Measurements from ENCODE around the gene KRTAP10-1. TPM values are rescaled to one million over a fixed set of nuclear protein-coding genes. Genes with fewer than 3 reads are reported as not detected.

KRTAP10-1 gene
- total RNA-seq, 1 experiment from 2014 or later, result not detected

GRCh38 chr21:44512496-44513388 lies 27.3 kb downstream of the KRTAP10-1 start:
- peaks cover 6% of the 10 kb centered on the region for H3K4me1 ChIP-seq (ENCODE audit: low read length)
- H3K9me3 ChIP-seq (ENCODE audit: low read length), result no peaks in the 10 kb centered on the region; the same call in 1 of the 2 replicates
- no peaks in the 10 kb centered on the region for H3K27me3 ChIP-seq (ENCODE audit: low read length)
- H4K20me1 ChIP-seq (ENCODE audit: insufficient read depth, low read depth, low read length), result peaks cover 6% of the 10 kb centered on the region; the same call in 1 of the 2 replicates
- no peak overlapping the region for H3K9ac ChIP-seq (ENCODE audit: low read length)
- no peak for DNase-seq
- no peaks in the 10 kb centered on the region for H3K79me2 ChIP-seq (ENCODE audit: low read length)
- H3K36me3 ChIP-seq (ENCODE audit: insufficient read depth, low read length), result no peaks in the 10 kb centered on the region
- no peaks in the 10 kb centered on the region for H3K9me2 ChIP-seq (replicated peaks; ENCODE audit: insufficient read depth, low read length)
- no peak overlapping the region for H3K4me3 ChIP-seq (ENCODE audit: low read length)
- no peak overlapping the region for H2AFZ ChIP-seq (ENCODE audit: low read length)
- H3K4me2 ChIP-seq (ENCODE audit: low read depth, low read length, poor library complexity, severe bottlenecking), result no peak overlapping the region
- no peak overlapping the region for H3K27ac ChIP-seq (ENCODE audit: low read length)

- DNase-seq, result no peak
- Histone ChIP-seq H3K27me3 (ENCODE audit: low read length) (no peaks in the 10 kb centered on the region), H3K79me2 (ENCODE audit: low read length) (no peaks in the 10 kb centered on the region), H3K4me3 (ENCODE audit: low read length) (no peak overlapping the region), H3K36me3 (ENCODE audit: insufficient read depth, low read length) (no peaks in the 10 kb centered on the region), H3K4me2 (ENCODE audit: low read depth, low read length, poor library complexity, severe bottlenecking) (no peak overlapping the region), H3K9me2 (replicated peaks; ENCODE audit: insufficient read depth, low read length) (no peaks in the 10 kb centered on the region), H4K20me1 (ENCODE audit: insufficient read depth, low read depth, low read length) (peaks cover 6% of the 10 kb centered on the region; the same call in 1 of the 2 replicates), H3K4me1 (ENCODE audit: low read length) (peaks cover 6% of the 10 kb centered on the region), H3K9me3 (ENCODE audit: low read length) (no peaks in the 10 kb centered on the region), H3K27ac (ENCODE audit: low read length) (no peak overlapping the region), H3K9ac (ENCODE audit: low read length) (no peak overlapping the region), H2AFZ (ENCODE audit: low read length) (no peak overlapping the region)
Measured at GRCh38 chr21:44511938-44512275, 28.1 kb downstream of the KRTAP10-1 start.

GRCh38 chr21:44511219-44511937 lies 28.6 kb downstream of the KRTAP10-1 start:
- peaks cover 6% of the 10 kb centered on the region for H3K4me1 ChIP-seq (ENCODE audit: low read length)
- H3K27ac ChIP-seq (ENCODE audit: low read length), result no peak overlapping the region
- H3K9me2 ChIP-seq (replicated peaks; ENCODE audit: insufficient read depth, low read length), result no peaks in the 10 kb centered on the region
- no peaks in the 10 kb centered on the region for H3K27me3 ChIP-seq (ENCODE audit: low read length)
- peaks cover 6% of the 10 kb centered on the region; the same call in 1 of the 2 replicates for H4K20me1 ChIP-seq (ENCODE audit: insufficient read depth, low read depth, low read length)
- no peak overlapping the region for H3K9ac ChIP-seq (ENCODE audit: low read length)
- H3K4me2 ChIP-seq (ENCODE audit: low read depth, low read length, poor library complexity, severe bottlenecking), result no peak overlapping the region
- no peaks in the 10 kb centered on the region for H3K79me2 ChIP-seq (ENCODE audit: low read length)
- no peak overlapping the region for H3K4me3 ChIP-seq (ENCODE audit: low read length)
- no peak overlapping the region for H2AFZ ChIP-seq (ENCODE audit: low read length)
- no peaks in the 10 kb centered on the region for H3K9me3 ChIP-seq (ENCODE audit: low read length)
- no peaks in the 10 kb centered on the region for H3K36me3 ChIP-seq (ENCODE audit: insufficient read depth, low read length)
- no peak for DNase-seq

GRCh38 chr21:44510508-44511218 lies 29.3 kb downstream of the KRTAP10-1 start:
- Histone ChIP-seq H4K20me1 (ENCODE audit: insufficient read depth, low read depth, low read length) (peaks cover 6% of the 10 kb centered on the region; the same call in 1 of the 2 replicates), H3K79me2 (ENCODE audit: low read length) (no peaks in the 10 kb centered on the region), H3K27me3 (ENCODE audit: low read length) (no peaks in the 10 kb centered on the region), H3K27ac (ENCODE audit: low read length) (no peak overlapping the region), H2AFZ (ENCODE audit: low read length) (no peak overlapping the region), H3K4me3 (ENCODE audit: low read length) (no peak overlapping the region), H3K4me2 (ENCODE audit: low read depth, low read length, poor library complexity, severe bottlenecking) (peak overlapping the region; percentile 41), H3K9ac (ENCODE audit: low read length) (no peak overlapping the region), H3K36me3 (ENCODE audit: insufficient read depth, low read length) (no peaks in the 10 kb centered on the region), H3K4me1 (ENCODE audit: low read length) (peaks cover 6% of the 10 kb centered on the region), H3K9me2 (replicated peaks; ENCODE audit: insufficient read depth, low read length) (no peaks in the 10 kb centered on the region), H3K9me3 (ENCODE audit: low read length) (no peaks in the 10 kb centered on the region)
- DNase-seq, result peak; percentile 87

- no peak for DNase-seq
- no peaks in the 10 kb centered on the region for H3K27me3 ChIP-seq (ENCODE audit: low read length)
- H3K9me3 ChIP-seq (ENCODE audit: low read length), result no peaks in the 10 kb centered on the region
- H3K4me1 ChIP-seq (ENCODE audit: low read length), result peaks cover 6% of the 10 kb centered on the region
- H3K4me2 ChIP-seq (ENCODE audit: low read depth, low read length, poor library complexity, severe bottlenecking), result peak overlapping the region; percentile 41
- no peaks in the 10 kb centered on the region for H3K79me2 ChIP-seq (ENCODE audit: low read length)
- H3K9ac ChIP-seq (ENCODE audit: low read length), result no peak overlapping the region
- H3K4me3 ChIP-seq (ENCODE audit: low read length), result no peak overlapping the region
- H3K9me2 ChIP-seq (replicated peaks; ENCODE audit: insufficient read depth, low read length), result no peaks in the 10 kb centered on the region
- no peaks in the 10 kb centered on the region for H3K36me3 ChIP-seq (ENCODE audit: insufficient read depth, low read length)
- H2AFZ ChIP-seq (ENCODE audit: low read length), result no peak overlapping the region
- peaks cover 6% of the 10 kb centered on the region; the same call in 1 of the 2 replicates for H4K20me1 ChIP-seq (ENCODE audit: insufficient read depth, low read depth, low read length)
- H3K27ac ChIP-seq (ENCODE audit: low read length), result no peak overlapping the region
Measured at GRCh38 chr21:44510109-44510507, 29.9 kb downstream of the KRTAP10-1 start.

GRCh38 chr21:44509539-44509938 lies 30.5 kb downstream of the KRTAP10-1 start:
- Histone ChIP-seq H3K79me2 (ENCODE audit: low read length) (no peaks in the 10 kb centered on the region), H3K4me3 (ENCODE audit: low read length) (no peak overlapping the region), H3K27ac (ENCODE audit: low read length) (no peak overlapping the region), H2AFZ (ENCODE audit: low read length) (no peak overlapping the region), H3K4me1 (ENCODE audit: low read length) (peaks cover 6% of the 10 kb centered on the region), H3K27me3 (ENCODE audit: low read length) (no peaks in the 10 kb centered on the region), H3K4me2 (ENCODE audit: low read depth, low read length, poor library complexity, severe bottlenecking) (no peak overlapping the region), H4K20me1 (ENCODE audit: insufficient read depth, low read depth, low read length) (peaks cover 6% of the 10 kb centered on the region; the same call in 1 of the 2 replicates), H3K36me3 (ENCODE audit: insufficient read depth, low read length) (no peaks in the 10 kb centered on the region), H3K9me2 (replicated peaks; ENCODE audit: insufficient read depth, low read length) (no peaks in the 10 kb centered on the region), H3K9ac (ENCODE audit: low read length) (no peak overlapping the region), H3K9me3 (ENCODE audit: low read length) (no peaks in the 10 kb centered on the region)
- peak; percentile 48 for DNase-seq

- DNase-seq, result no peak
- Histone ChIP-seq H3K9ac (ENCODE audit: low read length) (no peak overlapping the region), H3K4me2 (ENCODE audit: low read depth, low read length, poor library complexity, severe bottlenecking) (no peak overlapping the region), H3K9me3 (ENCODE audit: low read length) (no peaks in the 10 kb centered on the region), H3K4me3 (ENCODE audit: low read length) (no peak overlapping the region), H4K20me1 (ENCODE audit: insufficient read depth, low read depth, low read length) (peaks cover 6% of the 10 kb centered on the region; the same call in 1 of the 2 replicates), H3K27me3 (ENCODE audit: low read length) (no peaks in the 10 kb centered on the region), H3K4me1 (ENCODE audit: low read length) (peaks cover 6% of the 10 kb centered on the region), H3K27ac (ENCODE audit: low read length) (no peak overlapping the region), H3K9me2 (replicated peaks; ENCODE audit: insufficient read depth, low read length) (no peaks in the 10 kb centered on the region), H3K79me2 (ENCODE audit: low read length) (no peaks in the 10 kb centered on the region), H2AFZ (ENCODE audit: low read length) (no peak overlapping the region), H3K36me3 (ENCODE audit: insufficient read depth, low read length) (no peaks in the 10 kb centered on the region)
Measured at GRCh38 chr21:44508711-44509445, 31.1 kb downstream of the KRTAP10-1 start.
